Hepatocyte (in vitro differentiated cells): Measurements from ENCODE around the gene RPL35.

Experiments
- CTCF ChIP-seq: fragments of 200-600 bp; sonication (generic); IDR thresholded peaks from 2 replicates; pipeline ENCODE4 v1.5.1; 2016; ENCODE audit warnings: antibody characterized with exemption, mild to moderate bottlenecking; ENCODE audit not compliant: poor library complexity
- EZH2 ChIP-seq: fragments of 200-600 bp; sonication (generic); IDR thresholded peaks from 2 replicates; pipeline ENCODE4 v1.6.1; 2016; ENCODE audit warnings: antibody characterized with exemption, mild to moderate bottlenecking, borderline replicate concordance
- EZH2phosphoT487 ChIP-seq: fragments of 200-600 bp; sonication (generic); IDR thresholded peaks from one replicate; pipeline ENCODE4 v1.6.1; 2018; ENCODE audit warnings: antibody characterized with exemption, mild to moderate bottlenecking, low read depth, moderate library complexity; ENCODE audit not compliant: unreplicated experiment, severe bottlenecking

- TF ChIP-seq CTCF (no peak), EZH2 (no peak), EZH2phosphoT487 (no peak)
These were observed 6.2 kb downstream of the RPL35 start for GRCh38 chr9:124855566-124855943.
